ENCODE results near the gene PER3. TPM values are rescaled to one million over a fixed set of nuclear protein-coding genes. Genes with fewer than 3 reads are reported as not detected.

Gene PER3
- total and polyA plus RNA-seq, 8 donors: 4.6 to 13.9 (median 9.6) TPM

- H3K9me3 ChIP-seq: no peaks in the 10 kb centered on the region
- FAIRE-seq (no peak), DNase-seq (no peak), ATAC-seq (no peak)
- intact Hi-C loops (cut with DNase I): loop anchor here in 1 of 3 donors (5.0 kb wide), 1 partner anchor 87 kb away; no protein-coding TSS in a partner anchor
- H3K27ac ChIP-seq: no peak overlapping the region
- no peaks in the 10 kb centered on the region for H3K36me3 ChIP-seq
- WGBS, 2 donors: 66 to 71% methylated on average over 3 of the region's 3 CpGs
- no peak for TF ChIP-seq CTCF (IDR thresholded peaks at IDR 0.05)
- H3K27me3 ChIP-seq: no peaks in the 10 kb centered on the region
- H3K4me3 ChIP-seq: no peak overlapping the region
- H3K4me1 ChIP-seq: no peaks in the 10 kb centered on the region
Observed at GRCh38 chr1:7754234-7754633, 29.9 kb upstream of the PER3 start.

- 0 to 55% methylated on average over 1 of the region's 1 CpG for WGBS, 2 donors
- FAIRE-seq: no peak
Observed at GRCh38 chr1:7755448-7755847, 28.6 kb upstream of the PER3 start.

GRCh38 chr1:7760245-7760644 lies 23.8 kb upstream of the PER3 start:
- Histone ChIP-seq H3K4me1 (no peaks in the 10 kb centered on the region), H3K9me3 (no peaks in the 10 kb centered on the region), H3K27me3 (no peaks in the 10 kb centered on the region), H3K36me3 (no peaks in the 10 kb centered on the region), H3K4me3 (no peak overlapping the region), H3K27ac (no peak overlapping the region)
- no peak for FAIRE-seq
- no peak for TF ChIP-seq CTCF (IDR thresholded peaks at IDR 0.05)
- intact Hi-C loops (cut with DNase I): no loop called here
- DNase-seq: no peak
- ATAC-seq: no peak
- WGBS, 2 donors: 83 to 84% methylated on average over 6 of the region's 6 CpGs

More at GRCh38 chr1:7755448-7755847, 28.6 kb upstream of the PER3 start:
- H3K4me3 ChIP-seq: no peak overlapping the region
- ATAC-seq: no peak
- intact Hi-C loops (cut with DNase I): no loop called here
- no peak for DNase-seq
- no peak overlapping the region for H3K27ac ChIP-seq
- H3K27me3 ChIP-seq: no peaks in the 10 kb centered on the region
- no peaks in the 10 kb centered on the region for H3K4me1 ChIP-seq
- no peaks in the 10 kb centered on the region for H3K36me3 ChIP-seq
- TF ChIP-seq CTCF (IDR thresholded peaks at IDR 0.05): no peak
- H3K9me3 ChIP-seq: no peaks in the 10 kb centered on the region

GRCh38 chr1:7761103-7761502 lies 23.0 kb upstream of the PER3 start:
- ATAC-seq (peak in 1 of 4 donors; percentile 32), FAIRE-seq (no peak), DNase-seq (no peak)
- intact Hi-C loops (cut with DNase I): no loop called here
- no peaks in the 10 kb centered on the region for H3K27me3 ChIP-seq
- 45 to 57% methylated on average over 3 of the region's 3 CpGs for WGBS, 2 donors
- H3K9me3 ChIP-seq: no peaks in the 10 kb centered on the region
- no peak for TF ChIP-seq CTCF (IDR thresholded peaks at IDR 0.05)
- H3K4me3 ChIP-seq: no peak overlapping the region
- H3K36me3 ChIP-seq: no peaks in the 10 kb centered on the region
- no peaks in the 10 kb centered on the region for H3K4me1 ChIP-seq
- H3K27ac ChIP-seq: no peak overlapping the region

GRCh38 chr1:7767176-7767575 lies 16.9 kb upstream of the PER3 start:
- H3K4me1 ChIP-seq: peaks cover 0 to 5% (median 0%) of the 10 kb centered on the region in 3 donors
- WGBS, 2 donors: 53 to 69% methylated on average over 4 of the region's 4 CpGs
- TF ChIP-seq CTCF (IDR thresholded peaks at IDR 0.05): no peak
- no peaks in the 10 kb centered on the region for H3K9me3 ChIP-seq
- no peaks in the 10 kb centered on the region for H3K36me3 ChIP-seq
- H3K27ac ChIP-seq: no peak overlapping the region
- ATAC-seq (no peak), FAIRE-seq (no peak), DNase-seq (no peak)
- H3K4me3 ChIP-seq: no peak overlapping the region
- intact Hi-C loops (cut with DNase I): no loop called here
- no peaks in the 10 kb centered on the region for H3K27me3 ChIP-seq

All from pancreas (tissue), 10 donors.